ENCODE data around the gene CEPT1. TPM values are rescaled to one million over a fixed set of nuclear protein-coding genes. Genes with fewer than 3 reads are reported as not detected.

The CEPT1 gene
- total RNA-seq, 4 donors from 2014 or later, result 23.1 to 30.4 (median 28.4) TPM

DNA sequence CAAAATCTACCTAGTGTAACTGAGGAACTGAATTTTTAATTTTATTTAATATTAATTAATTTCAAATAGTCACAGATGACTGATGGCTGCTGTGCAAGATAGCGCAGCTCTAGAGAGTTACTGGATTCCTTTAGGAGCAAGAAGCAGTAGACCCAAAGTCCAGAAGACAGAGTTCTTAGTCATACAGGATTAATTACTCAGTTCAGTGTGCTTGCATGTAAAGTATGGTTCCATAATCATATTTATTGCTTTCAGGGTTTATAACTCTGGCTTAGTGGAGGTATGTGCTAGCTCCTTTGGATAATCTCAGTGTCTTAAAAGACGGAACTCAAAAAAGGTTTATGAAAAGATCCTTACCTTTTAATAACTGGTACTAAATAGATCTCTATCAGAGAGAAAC, 17.4 kb downstream of the CEPT1 start:
- no peak for ATAC-seq
- TF ChIP-seq, protein P1, sequence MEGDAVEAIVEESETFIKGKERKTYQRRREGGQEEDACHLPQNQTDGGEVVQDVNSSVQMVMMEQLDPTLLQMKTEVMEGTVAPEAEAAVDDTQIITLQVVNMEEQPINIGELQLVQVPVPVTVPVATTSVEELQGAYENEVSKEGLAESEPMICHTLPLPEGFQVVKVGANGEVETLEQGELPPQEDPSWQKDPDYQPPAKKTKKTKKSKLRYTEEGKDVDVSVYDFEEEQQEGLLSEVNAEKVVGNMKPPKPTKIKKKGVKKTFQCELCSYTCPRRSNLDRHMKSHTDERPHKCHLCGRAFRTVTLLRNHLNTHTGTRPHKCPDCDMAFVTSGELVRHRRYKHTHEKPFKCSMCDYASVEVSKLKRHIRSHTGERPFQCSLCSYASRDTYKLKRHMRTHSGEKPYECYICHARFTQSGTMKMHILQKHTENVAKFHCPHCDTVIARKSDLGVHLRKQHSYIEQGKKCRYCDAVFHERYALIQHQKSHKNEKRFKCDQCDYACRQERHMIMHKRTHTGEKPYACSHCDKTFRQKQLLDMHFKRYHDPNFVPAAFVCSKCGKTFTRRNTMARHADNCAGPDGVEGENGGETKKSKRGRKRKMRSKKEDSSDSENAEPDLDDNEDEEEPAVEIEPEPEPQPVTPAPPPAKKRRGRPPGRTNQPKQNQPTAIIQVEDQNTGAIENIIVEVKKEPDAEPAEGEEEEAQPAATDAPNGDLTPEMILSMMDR (IDR thresholded peaks at IDR 0.05), result no peak
- TF ChIP-seq EP300 (IDR thresholded peaks at IDR 0.05) (no peak), POLR2A (IDR thresholded peaks at IDR 0.05) (no peak)
- no peak overlapping the region for H3K4me3 ChIP-seq
- WGBS, 2 donors (ENCODE audit: low coverage in 1 of 2), result 86 to 98% methylated on average over 2 of the region's 2 CpGs
- no peaks in the 10 kb centered on the region for H3K27me3 ChIP-seq
- no peaks in the 10 kb centered on the region for H3K9me3 ChIP-seq
- H3K27ac ChIP-seq, result no peak overlapping the region
- H3K4me1 ChIP-seq, result no peaks in the 10 kb centered on the region
- peaks cover 0 to 61% of the 10 kb centered on the region in 2 donors for H3K36me3 ChIP-seq

DNA sequence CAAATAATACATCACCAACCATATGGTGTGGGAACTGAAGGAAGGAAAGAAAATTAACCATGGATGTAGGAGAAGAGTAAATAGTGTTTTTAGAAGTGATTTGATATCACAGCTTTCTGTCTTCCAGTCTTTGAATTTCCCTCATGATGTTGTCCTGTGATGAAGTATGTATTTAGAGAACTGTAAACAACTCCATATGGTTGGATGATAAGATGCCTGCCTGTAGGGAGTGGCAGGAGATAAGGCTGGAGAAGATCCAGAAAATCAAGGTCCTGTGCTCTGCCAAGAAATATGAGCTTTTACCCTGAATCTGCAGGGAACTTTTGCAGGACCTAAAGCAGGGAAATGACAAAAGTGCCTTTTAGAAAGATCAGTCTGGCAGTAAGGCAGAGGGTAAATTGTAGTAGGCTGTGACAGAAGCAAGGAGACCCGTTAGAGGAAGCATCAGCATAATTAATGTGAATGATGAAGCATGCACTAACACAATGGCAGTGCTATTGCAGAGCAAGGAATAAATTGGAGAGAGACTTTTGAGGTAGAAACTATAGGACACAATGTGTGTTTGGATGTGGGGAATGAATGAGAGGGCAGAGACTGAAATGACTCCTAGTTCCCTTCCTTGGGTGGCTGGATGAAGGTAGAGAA, 21.9 kb downstream of the CEPT1 start:
- no peak overlapping the region for H3K4me3 ChIP-seq
- 31 to 67% methylated on average over 1 of the region's 1 CpG for WGBS, 2 donors (ENCODE audit: low coverage in 1 of 2)
- no peak for ATAC-seq
- H3K4me1 ChIP-seq, result no peaks in the 10 kb centered on the region
- peaks cover 0 to 49% of the 10 kb centered on the region in 2 donors for H3K36me3 ChIP-seq
- no peaks in the 10 kb centered on the region for H3K27me3 ChIP-seq
- no peak for TF ChIP-seq POLR2A (IDR thresholded peaks at IDR 0.05)
- TF ChIP-seq, protein P1 (IDR thresholded peaks at IDR 0.05), result no peak
- TF ChIP-seq EP300 (IDR thresholded peaks at IDR 0.05), result no peak
- TF ChIP-seq POLR2AphosphoS5 (IDR thresholded peaks at IDR 0.05), result no peak
- H3K9me3 ChIP-seq, result no peaks in the 10 kb centered on the region
- no peak overlapping the region for H3K27ac ChIP-seq

DNA sequence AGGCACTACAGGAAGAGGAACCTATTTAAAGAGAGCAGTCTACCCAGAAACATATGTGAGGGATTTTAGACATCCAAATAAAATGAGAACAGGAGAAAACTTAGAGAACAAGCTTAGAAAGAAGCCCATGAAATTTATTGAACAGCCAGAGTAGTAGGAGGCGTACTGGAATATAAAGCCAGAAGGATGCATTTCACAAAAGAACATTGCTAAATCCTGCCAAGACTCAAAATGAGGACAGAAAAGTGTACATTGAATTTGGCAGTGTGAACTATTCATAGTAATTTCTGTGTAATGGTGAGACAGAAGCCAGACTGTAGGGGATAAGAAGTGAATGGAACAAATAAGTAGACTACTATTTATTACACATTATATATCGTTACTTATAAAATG, 22.5 kb downstream of the CEPT1 start:
- Histone ChIP-seq H3K4me3 (no peak overlapping the region), H3K4me1 (no peaks in the 10 kb centered on the region), H3K36me3 (peaks cover 0 to 49% of the 10 kb centered on the region in 2 donors), H3K27me3 (no peaks in the 10 kb centered on the region), H3K9me3 (no peaks in the 10 kb centered on the region), H3K27ac (no peak overlapping the region)
- ATAC-seq, result no peak
- no peak for TF ChIP-seq POLR2AphosphoS5 (IDR thresholded peaks at IDR 0.05)
- TF ChIP-seq POLR2A (IDR thresholded peaks at IDR 0.05), result no peak
- TF ChIP-seq, protein P1 (IDR thresholded peaks at IDR 0.05), result no peak
- TF ChIP-seq EP300 (IDR thresholded peaks at IDR 0.05), result no peak
- 81 to 84% methylated on average over 2 of the region's 2 CpGs for whole genome bisulfite sequencing, 2 donors (ENCODE audit: low coverage in 1 of 2)

DNA sequence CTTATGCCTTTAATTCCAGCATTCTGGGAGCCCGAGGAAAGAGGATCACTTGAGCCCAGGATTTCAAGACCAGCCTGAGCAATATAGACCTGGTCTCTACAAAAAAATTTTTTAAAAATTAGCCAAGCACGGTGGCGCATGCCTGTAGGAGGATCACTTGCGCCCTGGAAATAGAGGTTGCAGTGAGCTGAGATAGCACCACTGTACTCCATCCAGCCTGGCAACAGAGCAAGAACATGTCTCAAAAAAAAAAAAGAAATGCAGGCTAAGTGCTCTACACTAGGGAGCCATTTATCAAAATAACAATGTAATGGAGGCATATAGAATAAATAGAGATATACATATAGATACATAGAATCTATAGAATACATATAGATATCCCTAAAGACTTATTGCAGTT, 23.3 kb downstream of the CEPT1 start:
- Histone ChIP-seq H3K9me3 (no peaks in the 10 kb centered on the region), H3K4me1 (no peaks in the 10 kb centered on the region), H3K36me3 (peaks cover 0 to 57% of the 10 kb centered on the region in 2 donors), H3K27me3 (no peaks in the 10 kb centered on the region), H3K27ac (no peak overlapping the region), H3K4me3 (no peak overlapping the region)
- 85 to 94% methylated on average over 4 of the region's 4 CpGs for WGBS, 2 donors (ENCODE audit: low coverage in 1 of 2)
- no peak for ATAC-seq
- TF ChIP-seq EP300 (IDR thresholded peaks at IDR 0.05) (no peak), POLR2AphosphoS5 (IDR thresholded peaks at IDR 0.05) (no peak), POLR2A (IDR thresholded peaks at IDR 0.05) (no peak)
- TF ChIP-seq, protein P1 (IDR thresholded peaks at IDR 0.05), result no peak

DNA sequence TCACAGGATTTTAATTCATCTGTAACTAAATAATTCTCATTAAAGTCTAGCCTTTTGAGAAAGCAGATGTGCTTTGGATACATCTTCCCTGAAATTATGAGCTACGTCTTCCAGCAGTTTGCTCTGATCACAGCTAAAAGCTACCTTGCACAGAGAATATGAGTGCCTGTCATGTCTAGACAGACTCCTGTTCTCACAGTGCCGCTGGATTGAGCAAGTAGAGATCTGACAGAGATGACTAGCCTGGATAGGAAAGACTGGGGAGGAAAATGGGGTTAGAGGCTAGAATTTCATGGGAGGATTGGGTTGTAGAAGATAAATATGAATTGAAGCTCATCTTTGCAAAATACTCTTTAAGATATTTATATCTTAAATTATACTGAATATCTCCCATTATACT, 24.1 kb downstream of the CEPT1 start:
- 84 to 88% methylated on average over 1 to 2 of the region's 2 CpGs for WGBS, 2 donors (ENCODE audit: low coverage in 1 of 2)
- H3K27me3 ChIP-seq, result no peaks in the 10 kb centered on the region
- ATAC-seq, result no peak
- H3K27ac ChIP-seq, result no peak overlapping the region
- H3K36me3 ChIP-seq, result peaks cover 0 to 63% of the 10 kb centered on the region in 2 donors
- TF ChIP-seq POLR2A (IDR thresholded peaks at IDR 0.05) (no peak), EP300 (IDR thresholded peaks at IDR 0.05) (no peak), POLR2AphosphoS5 (IDR thresholded peaks at IDR 0.05) (no peak)
- TF ChIP-seq, protein P1 (IDR thresholded peaks at IDR 0.05), result no peak
- H3K4me3 ChIP-seq, result no peak overlapping the region
- H3K9me3 ChIP-seq, result no peaks in the 10 kb centered on the region
- H3K4me1 ChIP-seq, result no peaks in the 10 kb centered on the region

Measured in gastroesophageal sphincter (tissue), 4 donors.